Amniotic epithelial cell (primary cell): ENCODE measurements around the gene ZCCHC8.

Source experiments
- DNase-seq: peaks from one replicate; pipeline ENCODE4 v3.0.0-alpha.2; 2010; ENCODE audit warnings: low read depth

ZCCHC8 gene

DNA sequence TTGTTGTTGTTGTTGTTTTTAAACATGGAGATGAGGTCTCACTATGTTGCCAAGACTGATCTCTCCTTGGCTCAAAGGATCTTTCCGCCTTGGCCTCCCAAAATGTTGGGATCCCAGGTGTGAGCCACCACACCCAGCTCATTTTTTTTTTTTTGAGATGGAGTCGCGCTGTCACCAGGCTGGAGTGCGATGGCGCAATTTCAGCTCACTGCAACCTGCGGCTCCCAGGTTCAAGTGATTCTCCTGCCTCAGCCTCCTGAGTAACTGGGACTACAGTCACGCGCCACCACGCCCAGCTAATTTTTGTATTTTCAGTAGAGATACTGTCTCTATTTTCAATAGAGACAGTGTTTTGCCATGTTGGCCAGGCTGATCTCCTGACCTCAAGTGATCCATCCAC lies 73.3 kb downstream of the ZCCHC8 start:
- DNase-seq: no peak

DNA sequence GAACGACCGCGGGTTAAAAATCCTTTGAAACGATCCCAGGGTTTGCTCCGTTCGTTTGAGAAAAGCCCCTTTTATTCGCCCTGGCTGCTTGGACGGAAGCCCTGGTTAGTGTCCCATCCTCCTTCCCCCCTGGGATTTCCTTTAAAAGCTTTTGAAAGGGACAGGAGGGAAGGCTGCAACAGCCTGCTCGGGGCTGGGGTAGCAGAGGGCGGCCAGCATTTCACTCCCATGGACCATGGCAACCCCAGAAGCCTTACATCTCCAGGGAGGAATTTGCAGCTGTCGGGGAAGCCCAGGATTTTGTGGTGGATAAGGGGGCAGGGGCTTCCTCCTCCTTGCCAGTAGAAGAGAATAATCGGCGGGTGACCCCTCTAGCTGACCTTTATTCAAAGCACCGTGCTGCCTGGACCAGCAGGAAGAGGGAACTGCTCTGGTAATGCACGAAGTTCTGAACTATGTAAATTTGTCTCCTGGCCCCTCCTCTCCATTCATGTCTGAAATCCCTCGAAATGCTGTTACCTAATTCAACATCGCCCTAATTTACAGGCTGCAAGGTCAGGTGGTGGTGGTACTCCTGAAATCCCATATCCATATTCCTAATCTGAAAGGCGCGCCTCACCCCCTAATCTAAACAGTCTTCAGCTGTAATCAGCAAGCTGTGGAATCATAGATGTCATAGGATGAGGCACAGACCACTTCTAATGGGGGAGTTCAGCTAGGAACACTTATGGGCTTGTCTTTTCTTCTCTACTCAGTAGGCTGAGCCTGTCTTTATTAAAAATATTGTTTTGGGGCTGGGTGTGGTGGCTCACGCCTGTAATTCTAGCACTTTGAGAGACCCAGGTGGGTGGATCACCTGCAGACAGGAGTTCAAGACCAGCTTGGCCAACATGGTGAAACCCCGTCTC lies 77.2 kb downstream of the ZCCHC8 start:
- DNase-seq: peak; percentile 32

- peak; percentile 44 for DNase-seq
These were observed 77.9 kb downstream of the ZCCHC8 start for GRCh38 chr12:122422730-122423257.

- peak; percentile 65 for DNase-seq
These were observed 78.7 kb downstream of the ZCCHC8 start, which contains the start of gene CLIP1 for GRCh38 chr12:122421821-122422729. Gene CLIP1, minus strand, starts transcription at chr12:122422669. Its CDS starts 42,217 bp downstream, at chr12:122380452.
